Parathyroid adenoma (tissue), 2 donors: ENCODE measurements around the gene SRBD1.
"Not testable (repeated sequence)": the region's sequence is repeated elsewhere in the genome, so short reads cannot be mapped to it uniquely, and the experiment has no call there.

Source experiments
- H2AFZ ChIP-seq: fragments of 300-600 bp; sonication (generic); one replicate; pipeline ENCODE4 v1.7.0; 2017; ENCODE audit warnings: antibody characterized with exemption, mild to moderate bottlenecking
- H3K27ac ChIP-seq: fragments of 300-600 bp; sonication (generic); one replicate; pipeline ENCODE4 v1.7.0; 2017
- H3K27me3 ChIP-seq: fragments of 300-600 bp; sonication (generic); one replicate; pipeline ENCODE4 v1.7.0; 2017; ENCODE audit warnings: low read length; ENCODE audit not compliant: control insufficient read depth, insufficient read depth
- H3K36me3 ChIP-seq: fragments of 300-600 bp; sonication (generic); one replicate; pipeline ENCODE4 v1.7.0; 2017; ENCODE audit warnings: low read length; ENCODE audit not compliant: control insufficient read depth, insufficient read depth
- H3K4me1 ChIP-seq: fragments of 300-600 bp; sonication (generic); one replicate; pipeline ENCODE4 v1.7.0; 2017; ENCODE audit warnings: control low read depth
- H3K4me2 ChIP-seq: fragments of 300-600 bp; sonication (generic); one replicate; pipeline ENCODE4 v1.7.0; 2017; ENCODE audit warnings: low read length
- H3K4me3 ChIP-seq: fragments of 300-600 bp; sonication (generic); one replicate; pipeline ENCODE4 v1.7.0; 2017; ENCODE audit warnings: low read depth, low read length
- H3K79me2 ChIP-seq: fragments of 300-600 bp; sonication (generic); one replicate; pipeline ENCODE4 v1.7.0; 2017; ENCODE audit warnings: control low read depth
- H3K9ac ChIP-seq: fragments of 300-600 bp; sonication (generic); one replicate; pipeline ENCODE4 v1.7.0; 2017; ENCODE audit warnings: mild to moderate bottlenecking
- H3K9me3 ChIP-seq: fragments of 300-600 bp; sonication (generic); one replicate; pipeline ENCODE4 v1.7.0; 2017; ENCODE audit warnings: low read length; ENCODE audit not compliant: control insufficient read depth
- CTCF ChIP-seq: fragments of 300-600 bp; sonication (generic); IDR thresholded peaks from one replicate; pipeline ENCODE4 v1.7.0; 2017; ENCODE audit warnings: antibody characterized with exemption, mild to moderate bottlenecking
- donor health status: primary hyperparathyroidism.

Gene SRBD1

GRCh38 chr2:45435316-45435715, 175.8 kb downstream of the SRBD1 start:
- H3K4me1 ChIP-seq: peaks cover 6% of the 10 kb centered on the region
- H3K27ac ChIP-seq: no peak overlapping the region
- H3K36me3 ChIP-seq: no peaks in the 10 kb centered on the region
- H2AFZ ChIP-seq: no peak overlapping the region
- H3K4me3 ChIP-seq: no peak overlapping the region
- no peak overlapping the region for H3K4me2 ChIP-seq
- H3K27me3 ChIP-seq: no peaks in the 10 kb centered on the region
- H3K9me3 ChIP-seq: no peaks in the 10 kb centered on the region
- peaks cover 5% of the 10 kb centered on the region for H3K79me2 ChIP-seq
- H3K9ac ChIP-seq: no peak overlapping the region
- TF ChIP-seq CTCF: no peak

- TF ChIP-seq CTCF: no peak
- H3K9ac ChIP-seq: no peak overlapping the region
- H3K4me3 ChIP-seq: no peak overlapping the region
- peaks cover 6% of the 10 kb centered on the region for H3K4me1 ChIP-seq
- no peaks in the 10 kb centered on the region for H3K9me3 ChIP-seq
- H3K4me2 ChIP-seq: no peak overlapping the region
- no peaks in the 10 kb centered on the region for H3K27me3 ChIP-seq
- H2AFZ ChIP-seq: no peak overlapping the region
- H3K27ac ChIP-seq: no peak overlapping the region
- H3K79me2 ChIP-seq: peaks cover 11% of the 10 kb centered on the region
- H3K36me3 ChIP-seq: no peaks in the 10 kb centered on the region
Measured at GRCh38 chr2:45433363-45433762, 177.7 kb downstream of the SRBD1 start.

GRCh38 chr2:45432406-45432805, 178.7 kb downstream of the SRBD1 start:
- H3K4me3 ChIP-seq: no peak overlapping the region
- TF ChIP-seq CTCF: no peak
- H3K9ac ChIP-seq: no peak overlapping the region
- H3K4me1 ChIP-seq: peaks cover 6% of the 10 kb centered on the region
- no peak overlapping the region for H3K4me2 ChIP-seq
- no peak overlapping the region for H3K27ac ChIP-seq
- no peaks in the 10 kb centered on the region for H3K27me3 ChIP-seq
- H3K79me2 ChIP-seq: peaks cover 11% of the 10 kb centered on the region
- no peaks in the 10 kb centered on the region for H3K36me3 ChIP-seq
- H3K9me3 ChIP-seq: no peaks in the 10 kb centered on the region
- H2AFZ ChIP-seq: no peak overlapping the region

GRCh38 chr2:45426025-45426424, 185.0 kb downstream of the SRBD1 start:
- not testable (repeated sequence) for H3K9me3 ChIP-seq, H3K27me3 ChIP-seq, H3K4me2 ChIP-seq, H3K27ac ChIP-seq, H3K36me3 ChIP-seq, H3K4me3 ChIP-seq, H2AFZ ChIP-seq, H3K9ac ChIP-seq, H3K4me1 ChIP-seq
- H3K79me2 ChIP-seq: peaks cover 12% of the 10 kb centered on the region

- H2AFZ ChIP-seq: no peak overlapping the region
- peaks cover 2% of the 10 kb centered on the region for H3K79me2 ChIP-seq
- TF ChIP-seq CTCF: no peak
- H3K36me3 ChIP-seq: no peaks in the 10 kb centered on the region
- no peaks in the 10 kb centered on the region for H3K4me1 ChIP-seq
- H3K27ac ChIP-seq: no peak overlapping the region
- H3K4me2 ChIP-seq: no peak overlapping the region
- no peaks in the 10 kb centered on the region for H3K27me3 ChIP-seq
- no peak overlapping the region for H3K4me3 ChIP-seq
- no peak overlapping the region for H3K9ac ChIP-seq
- no peaks in the 10 kb centered on the region for H3K9me3 ChIP-seq
Measured at GRCh38 chr2:45422921-45423320, 188.1 kb downstream of the SRBD1 start.
